Neural cell (in vitro differentiated cells): ENCODE measurements around the gene QKI. TPM values are rescaled to one million over a fixed set of nuclear protein-coding genes. Genes with fewer than 3 reads are reported as not detected.
A peak's percentile ranks its signal among the peaks of the same experiment; 100 is the strongest.

Experiments
- H2AFZ ChIP-seq: fragments of 200-600, 300-800 bp; sonication (generic), shearing (Covaris generic); 2 replicates; pipeline ENCODE4 v1.6.0; 2014; ENCODE audit warnings: low read depth, mild to moderate bottlenecking, antibody characterized with exemption, low read length, moderate library complexity
- H3F3A ChIP-seq: fragments of 200-600 bp; shearing (Covaris generic); 2 replicates; pipeline ENCODE4 v1.6.1; 2016; ENCODE audit warnings: mild to moderate bottlenecking, moderate library complexity, mixed read lengths, antibody characterized with exemption, low read length; ENCODE audit not compliant: insufficient read depth, poor library complexity, severe bottlenecking
- H3K27ac ChIP-seq: fragments of 200-600, 300-800 bp; sonication (generic), shearing (Covaris generic); 2 replicates; pipeline ENCODE4 v1.5.1; 2014; ENCODE audit warnings: mild to moderate bottlenecking, low read length, moderate library complexity
- H3K27me3 ChIP-seq: fragments of 300-800, 200-600 bp; sonication (generic), shearing (Covaris generic); 2 replicates; pipeline ENCODE4 v1.6.0; 2014; ENCODE audit warnings: mild to moderate bottlenecking, low read depth, low read length, moderate library complexity; ENCODE audit not compliant: insufficient read depth
- H3K36me3 ChIP-seq: fragments of 300-800, 200-600 bp; sonication (generic), shearing (Covaris generic); 2 replicates; pipeline ENCODE4 v1.5.1; 2014; ENCODE audit warnings: mild to moderate bottlenecking, antibody characterized with exemption, low read length, moderate library complexity; ENCODE audit not compliant: insufficient read depth
- H3K4me2 ChIP-seq: fragments of 300-800, 200-600 bp; sonication (generic), shearing (Covaris generic); 2 replicates; pipeline ENCODE4 v1.6.0; 2014; ENCODE audit warnings: mild to moderate bottlenecking, low read length
- H3K4me3 ChIP-seq: fragments of 300-800, 200-600 bp; sonication (generic), shearing (Covaris generic); 2 replicates; pipeline ENCODE4 v1.5.1; 2014; ENCODE audit warnings: mild to moderate bottlenecking, low read length, moderate library complexity
- H3K79me2 ChIP-seq: fragments of 200-600 bp; shearing (Covaris generic); replicated peaks from 2 replicates; pipeline ENCODE4 v1.6.0; 2014; ENCODE audit warnings: mild to moderate bottlenecking, low read length, moderate library complexity; ENCODE audit not compliant: insufficient read depth
- H3K9ac ChIP-seq: fragments of 300-800, 200-600 bp; sonication (generic), shearing (Covaris generic); 2 replicates; pipeline ENCODE4 v1.6.1; 2016; ENCODE audit warnings: mild to moderate bottlenecking, low read length, mixed read lengths
- H3K9me2 ChIP-seq: fragments of 200-600 bp; shearing (Covaris generic); 2 replicates; pipeline ENCODE4 v1.6.1; 2016; ENCODE audit warnings: mild to moderate bottlenecking, low read length, mixed read lengths; ENCODE audit not compliant: insufficient read depth
- H3K9me3 ChIP-seq: fragments of 200-600, 300-800 bp; sonication (generic), shearing (Covaris generic); 2 replicates; pipeline ENCODE4 v1.6.1; 2016; ENCODE audit warnings: mild to moderate bottlenecking, mixed run types, low read length, moderate library complexity, mixed read lengths
- H4K20me1 ChIP-seq: fragments of 200-600 bp; shearing (Covaris generic); 2 replicates; pipeline ENCODE4 v1.6.1; 2016; ENCODE audit warnings: mild to moderate bottlenecking, mixed run types; ENCODE audit not compliant: insufficient read depth
- EP300 ChIP-seq: fragments of 450-650 bp; conservative IDR thresholded peaks from 2 replicates; pipeline ENCODE4 v1.6.1; 2014; ENCODE audit warnings: antibody characterized with exemption, mild to moderate bottlenecking, moderate library complexity; ENCODE audit not compliant: poor library complexity, severe bottlenecking
- EZH2 ChIP-seq: fragments of 200-600, 300-800 bp; shearing (Covaris generic), sonication (generic); IDR thresholded peaks from 2 replicates; pipeline ENCODE4 v1.6.1; 2014; ENCODE audit warnings: antibody characterized with exemption, low read length, borderline replicate concordance, mild to moderate bottlenecking; ENCODE audit not compliant: insufficient read depth, poor library complexity, severe bottlenecking
- MXI1 ChIP-seq: fragments of 450-650 bp; conservative IDR thresholded peaks from 2 replicates; pipeline ENCODE4 v1.6.1; 2014; ENCODE audit warnings: antibody characterized with exemption, mild to moderate bottlenecking; ENCODE audit not compliant: poor library complexity, severe bottlenecking
- POLR2AphosphoS5 ChIP-seq: IDR thresholded peaks from 2 replicates; pipeline ENCODE4 v1.6.1; 2012
- RAD21 ChIP-seq: fragments of 450-650 bp; conservative IDR thresholded peaks from 2 replicates; pipeline ENCODE4 v1.6.1; 2014; ENCODE audit warnings: antibody characterized with exemption, mild to moderate bottlenecking, moderate library complexity
- SMC3 ChIP-seq: fragments of 450-650 bp; conservative IDR thresholded peaks from 2 replicates; pipeline ENCODE4 v1.6.1; 2014; ENCODE audit warnings: antibody characterized with exemption, mild to moderate bottlenecking, moderate library complexity; ENCODE audit not compliant: poor library complexity
- TAF1 ChIP-seq: IDR thresholded peaks from 2 replicates; pipeline ENCODE4 v1.6.1; 2012; ENCODE audit warnings: low read depth
- polyA plus RNA-seq: library from polyadenylated mRNA; depleted of rRNA; stranded (reverse); fragments of >200 nt; gene quantifications from 2 replicates; pipeline ENCODE4 v1.2.3, GENCODE V29; 2014
- TF ChIP-seq, protein P1 (sequence below): IDR thresholded peaks from 2 replicates; pipeline ENCODE4 v1.6.1; 2012; ENCODE audit warnings: borderline replicate concordance
- TF ChIP-seq, protein P2 (sequence below): fragments of 450-650 bp; IDR thresholded peaks from 2 replicates; pipeline ENCODE4 v1.5.1; 2014; ENCODE audit warnings: antibody characterized with exemption, mild to moderate bottlenecking, moderate library complexity; ENCODE audit not compliant: poor library complexity, severe bottlenecking

Gene QKI
- polyA plus RNA-seq, 1 donor from 2014 or later, result 39.0 TPM

DNA sequence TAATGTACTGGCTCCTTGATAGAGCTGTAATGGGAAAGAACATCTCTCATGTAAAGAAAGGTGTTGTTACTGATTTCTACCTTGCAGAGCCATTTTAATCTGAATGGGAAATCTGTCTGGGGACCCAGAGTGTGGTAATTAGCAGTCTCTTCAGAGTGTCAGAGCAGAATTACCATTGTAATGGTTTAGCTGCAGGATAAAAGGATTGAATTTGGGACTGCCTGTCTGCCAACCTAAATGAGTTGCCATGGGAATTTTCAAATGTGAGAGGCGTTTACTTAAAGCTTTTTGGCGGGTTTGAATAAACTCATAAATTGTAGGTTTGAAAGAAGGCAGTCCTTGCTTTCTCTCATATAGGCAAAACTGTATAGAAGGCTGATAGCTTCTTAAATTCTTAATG, 128.8 kb downstream of the QKI start:
- Histone ChIP-seq H3K9me2 (no peaks in the 10 kb centered on the region), H3K9ac (no peak overlapping the region), H3K79me2 (peaks cover 59% of the 10 kb centered on the region), H3K9me3 (no peaks in the 10 kb centered on the region), H3K4me2 (peak overlapping the region; percentile 40), H3F3A (peaks cover 8% of the 10 kb centered on the region), H3K27ac (peak overlapping the region; percentile 69), H2AFZ (no peak overlapping the region), H3K36me3 (no peaks in the 10 kb centered on the region), H3K27me3 (no peaks in the 10 kb centered on the region), H3K4me3 (peak overlapping the region; percentile 35), H4K20me1 (no peaks in the 10 kb centered on the region)
- no peak for TF ChIP-seq TAF1
- peak; percentile 34 for TF ChIP-seq EP300

DNA sequence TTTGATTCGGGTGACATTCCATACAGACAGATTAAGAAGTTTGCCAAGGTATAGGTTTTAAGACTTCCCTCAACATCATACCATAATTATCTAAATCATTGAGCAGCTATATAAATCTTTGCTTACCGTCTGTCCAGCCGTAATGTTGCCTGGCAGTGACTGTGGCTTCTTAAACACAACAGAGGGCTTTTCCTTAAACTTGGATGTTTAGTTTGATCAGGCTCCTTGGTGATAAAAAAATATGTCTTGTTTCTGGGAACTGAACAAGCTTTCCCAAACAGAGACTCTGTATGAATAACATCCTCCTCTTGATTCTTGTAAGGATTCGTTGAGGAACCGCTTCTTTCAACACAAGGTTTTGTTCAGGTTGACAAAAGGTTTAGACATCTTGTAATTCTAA, 130.9 kb downstream of the QKI start:
- Histone ChIP-seq H3K9me2 (no peaks in the 10 kb centered on the region), H4K20me1 (no peaks in the 10 kb centered on the region), H3K4me2 (no peak overlapping the region), H3K27me3 (no peaks in the 10 kb centered on the region), H3K27ac (no peak overlapping the region), H3F3A (peaks cover 8% of the 10 kb centered on the region), H3K9ac (no peak overlapping the region), H3K4me3 (no peak overlapping the region), H3K79me2 (peaks cover 57% of the 10 kb centered on the region), H2AFZ (no peak overlapping the region), H3K9me3 (no peaks in the 10 kb centered on the region), H3K36me3 (no peaks in the 10 kb centered on the region)
- TF ChIP-seq EP300 (no peak), RAD21 (no peak), TAF1 (no peak), MXI1 (no peak), POLR2AphosphoS5 (no peak), EZH2 (no peak), SMC3 (no peak)
- TF ChIP-seq, protein P1, sequence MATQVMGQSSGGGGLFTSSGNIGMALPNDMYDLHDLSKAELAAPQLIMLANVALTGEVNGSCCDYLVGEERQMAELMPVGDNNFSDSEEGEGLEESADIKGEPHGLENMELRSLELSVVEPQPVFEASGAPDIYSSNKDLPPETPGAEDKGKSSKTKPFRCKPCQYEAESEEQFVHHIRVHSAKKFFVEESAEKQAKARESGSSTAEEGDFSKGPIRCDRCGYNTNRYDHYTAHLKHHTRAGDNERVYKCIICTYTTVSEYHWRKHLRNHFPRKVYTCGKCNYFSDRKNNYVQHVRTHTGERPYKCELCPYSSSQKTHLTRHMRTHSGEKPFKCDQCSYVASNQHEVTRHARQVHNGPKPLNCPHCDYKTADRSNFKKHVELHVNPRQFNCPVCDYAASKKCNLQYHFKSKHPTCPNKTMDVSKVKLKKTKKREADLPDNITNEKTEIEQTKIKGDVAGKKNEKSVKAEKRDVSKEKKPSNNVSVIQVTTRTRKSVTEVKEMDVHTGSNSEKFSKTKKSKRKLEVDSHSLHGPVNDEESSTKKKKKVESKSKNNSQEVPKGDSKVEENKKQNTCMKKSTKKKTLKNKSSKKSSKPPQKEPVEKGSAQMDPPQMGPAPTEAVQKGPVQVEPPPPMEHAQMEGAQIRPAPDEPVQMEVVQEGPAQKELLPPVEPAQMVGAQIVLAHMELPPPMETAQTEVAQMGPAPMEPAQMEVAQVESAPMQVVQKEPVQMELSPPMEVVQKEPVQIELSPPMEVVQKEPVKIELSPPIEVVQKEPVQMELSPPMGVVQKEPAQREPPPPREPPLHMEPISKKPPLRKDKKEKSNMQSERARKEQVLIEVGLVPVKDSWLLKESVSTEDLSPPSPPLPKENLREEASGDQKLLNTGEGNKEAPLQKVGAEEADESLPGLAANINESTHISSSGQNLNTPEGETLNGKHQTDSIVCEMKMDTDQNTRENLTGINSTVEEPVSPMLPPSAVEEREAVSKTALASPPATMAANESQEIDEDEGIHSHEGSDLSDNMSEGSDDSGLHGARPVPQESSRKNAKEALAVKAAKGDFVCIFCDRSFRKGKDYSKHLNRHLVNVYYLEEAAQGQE, result no peak
- TF ChIP-seq, protein P2, sequence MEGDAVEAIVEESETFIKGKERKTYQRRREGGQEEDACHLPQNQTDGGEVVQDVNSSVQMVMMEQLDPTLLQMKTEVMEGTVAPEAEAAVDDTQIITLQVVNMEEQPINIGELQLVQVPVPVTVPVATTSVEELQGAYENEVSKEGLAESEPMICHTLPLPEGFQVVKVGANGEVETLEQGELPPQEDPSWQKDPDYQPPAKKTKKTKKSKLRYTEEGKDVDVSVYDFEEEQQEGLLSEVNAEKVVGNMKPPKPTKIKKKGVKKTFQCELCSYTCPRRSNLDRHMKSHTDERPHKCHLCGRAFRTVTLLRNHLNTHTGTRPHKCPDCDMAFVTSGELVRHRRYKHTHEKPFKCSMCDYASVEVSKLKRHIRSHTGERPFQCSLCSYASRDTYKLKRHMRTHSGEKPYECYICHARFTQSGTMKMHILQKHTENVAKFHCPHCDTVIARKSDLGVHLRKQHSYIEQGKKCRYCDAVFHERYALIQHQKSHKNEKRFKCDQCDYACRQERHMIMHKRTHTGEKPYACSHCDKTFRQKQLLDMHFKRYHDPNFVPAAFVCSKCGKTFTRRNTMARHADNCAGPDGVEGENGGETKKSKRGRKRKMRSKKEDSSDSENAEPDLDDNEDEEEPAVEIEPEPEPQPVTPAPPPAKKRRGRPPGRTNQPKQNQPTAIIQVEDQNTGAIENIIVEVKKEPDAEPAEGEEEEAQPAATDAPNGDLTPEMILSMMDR, result no peak

DNA sequence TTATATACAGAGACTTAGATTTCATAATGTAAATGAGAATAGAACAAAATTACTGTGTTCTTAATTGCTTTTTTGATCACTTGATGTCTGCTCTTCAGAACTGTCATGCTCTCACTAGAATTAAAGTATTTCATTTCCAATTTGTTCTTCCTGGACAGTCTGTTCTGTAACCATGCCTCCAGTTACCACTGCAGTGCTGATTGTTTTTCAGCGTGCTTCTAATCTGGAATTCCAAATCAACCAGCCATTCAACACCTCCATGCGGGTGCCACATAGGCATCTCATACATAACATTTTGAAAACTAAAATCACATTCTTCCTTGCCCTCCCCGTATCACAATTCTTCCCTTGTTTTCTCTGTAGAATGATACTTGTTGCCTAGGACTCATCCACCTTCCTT, 132.8 kb downstream of the QKI start:
- Histone ChIP-seq H3K27me3 (no peaks in the 10 kb centered on the region), H3F3A (peaks cover 13% of the 10 kb centered on the region), H3K4me3 (no peak overlapping the region), H4K20me1 (no peaks in the 10 kb centered on the region), H3K9me3 (no peaks in the 10 kb centered on the region), H3K9me2 (no peaks in the 10 kb centered on the region), H3K36me3 (no peaks in the 10 kb centered on the region), H3K27ac (no peak overlapping the region), H3K79me2 (peaks cover 43% of the 10 kb centered on the region), H3K4me2 (no peak overlapping the region), H3K9ac (no peak overlapping the region), H2AFZ (no peak overlapping the region)
- no peak for TF ChIP-seq MXI1
- no peak for TF ChIP-seq EZH2
- TF ChIP-seq, protein P2, result no peak
- TF ChIP-seq POLR2AphosphoS5, result no peak
- TF ChIP-seq TAF1, result no peak
